ENCODE measurements around the gene AGPAT4.
"Not testable (repeated sequence)": the region's sequence is repeated elsewhere in the genome, so short reads cannot be mapped to it uniquely, and the experiment has no call there.

The AGPAT4 gene, protein sequence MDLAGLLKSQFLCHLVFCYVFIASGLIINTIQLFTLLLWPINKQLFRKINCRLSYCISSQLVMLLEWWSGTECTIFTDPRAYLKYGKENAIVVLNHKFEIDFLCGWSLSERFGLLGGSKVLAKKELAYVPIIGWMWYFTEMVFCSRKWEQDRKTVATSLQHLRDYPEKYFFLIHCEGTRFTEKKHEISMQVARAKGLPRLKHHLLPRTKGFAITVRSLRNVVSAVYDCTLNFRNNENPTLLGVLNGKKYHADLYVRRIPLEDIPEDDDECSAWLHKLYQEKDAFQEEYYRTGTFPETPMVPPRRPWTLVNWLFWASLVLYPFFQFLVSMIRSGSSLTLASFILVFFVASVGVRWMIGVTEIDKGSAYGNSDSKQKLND

DNA sequence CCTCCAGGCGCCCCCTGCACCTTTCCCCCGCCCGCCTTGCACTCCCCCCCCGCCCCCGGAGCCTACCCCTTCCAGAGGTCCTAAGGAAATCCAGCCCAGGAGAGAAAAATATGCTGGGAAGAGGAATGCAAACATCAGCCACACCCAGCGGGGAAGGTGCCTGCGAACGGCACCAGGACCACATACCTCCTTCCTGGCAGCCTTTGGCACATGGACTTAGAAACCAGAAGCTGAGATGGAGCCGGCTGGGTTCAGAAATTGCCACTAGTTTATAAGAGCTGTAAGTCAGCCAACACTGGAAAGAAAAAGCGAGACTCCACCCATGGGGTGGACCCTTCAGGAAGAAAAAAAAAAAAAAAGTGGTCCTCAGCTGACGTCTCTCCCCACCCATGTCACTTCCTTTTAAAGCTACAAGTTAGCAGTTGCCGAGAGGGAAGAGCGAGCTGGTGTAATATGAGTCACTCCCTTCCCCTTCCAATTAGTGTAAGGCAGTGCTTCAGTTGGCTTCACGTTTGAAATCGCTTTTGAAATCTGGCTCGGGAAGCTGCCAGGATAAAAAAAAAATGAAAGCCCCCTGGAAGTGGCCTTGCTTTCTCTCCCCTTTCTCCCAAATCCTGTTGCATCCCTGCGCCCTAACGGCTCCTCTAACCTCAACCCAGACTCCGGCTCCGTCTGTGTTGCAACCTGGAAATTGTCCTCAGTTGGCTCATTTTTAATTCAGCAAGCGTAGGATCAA, at the start of gene AGPAT4:
TSS of gene AGPAT4 (minus strand) at position 310 of the 736 bp plus-strand sequence. CDS start 41,848 bp downstream, outside the sequence.
- peak in 1 of 2 donors; percentile 25 for DNase-seq (ENCODE audit: low read depth in 1 of 2, low spot score in 1 of 2)

DNA sequence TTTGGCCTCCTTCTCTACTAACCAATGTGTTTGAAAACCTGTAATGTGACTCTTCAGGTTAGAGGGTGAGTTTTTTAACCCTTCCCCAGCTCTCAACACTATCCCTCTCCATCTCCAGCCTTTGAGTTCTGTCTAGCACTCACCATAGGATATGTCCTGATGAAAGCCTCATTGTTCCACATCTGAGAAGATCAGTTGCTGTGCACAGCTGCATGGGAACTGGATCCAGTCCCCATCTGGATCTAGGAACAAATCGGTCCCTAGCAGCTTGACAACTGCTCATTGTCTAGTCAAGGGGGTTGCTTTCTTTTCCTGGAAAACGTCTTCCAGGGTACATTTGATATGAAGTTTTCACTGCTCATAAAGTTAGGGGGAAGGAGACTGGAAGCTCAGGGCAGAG, 45.4 kb upstream of the AGPAT4 start:
- no peak for DNase-seq (ENCODE audit: low read depth in 1 of 2, low spot score in 1 of 2)

DNA sequence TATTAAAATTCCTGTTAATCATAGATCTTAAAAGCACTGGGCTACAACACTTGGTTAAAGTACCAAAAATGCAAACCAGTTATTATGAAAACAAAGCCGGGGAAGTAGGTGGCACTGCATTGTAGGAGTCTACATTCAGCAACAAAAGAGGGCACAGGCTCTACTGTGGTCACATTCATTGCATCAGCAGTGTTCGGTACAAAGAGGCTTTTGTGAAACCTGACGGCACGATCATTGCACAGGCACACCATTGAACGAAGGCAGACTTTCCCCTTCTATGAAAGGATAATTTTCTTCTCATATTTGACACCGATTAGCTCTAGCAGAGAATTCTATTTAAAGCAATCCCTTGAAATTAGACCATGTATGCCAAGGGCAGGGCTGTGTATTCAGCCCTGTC, 44.6 kb upstream of the AGPAT4 start:
- no peak for DNase-seq (ENCODE audit: low read depth in 1 of 2, low spot score in 1 of 2)

DNA sequence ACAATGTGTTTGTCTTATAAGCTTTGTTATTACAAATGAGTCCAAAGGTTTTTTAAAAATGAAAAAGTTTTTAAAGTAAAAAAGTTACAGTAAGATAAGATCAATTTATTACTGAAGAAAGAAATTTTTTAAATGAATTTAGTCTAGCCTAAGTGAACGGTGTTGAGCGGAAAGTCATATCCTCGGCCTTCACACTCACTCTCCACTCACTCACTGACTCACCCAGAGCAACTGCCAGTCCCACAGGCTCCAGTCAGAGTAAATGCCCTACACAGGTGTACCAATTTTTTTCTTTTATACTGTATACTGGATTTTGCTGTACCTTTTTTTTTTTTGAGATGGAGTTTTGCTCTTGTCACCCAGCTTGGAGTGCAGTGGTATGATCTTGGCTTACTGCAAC, 42.7 kb upstream of the AGPAT4 start:
- no peak for DNase-seq (ENCODE audit: low read depth in 1 of 2, low spot score in 1 of 2)

DNA sequence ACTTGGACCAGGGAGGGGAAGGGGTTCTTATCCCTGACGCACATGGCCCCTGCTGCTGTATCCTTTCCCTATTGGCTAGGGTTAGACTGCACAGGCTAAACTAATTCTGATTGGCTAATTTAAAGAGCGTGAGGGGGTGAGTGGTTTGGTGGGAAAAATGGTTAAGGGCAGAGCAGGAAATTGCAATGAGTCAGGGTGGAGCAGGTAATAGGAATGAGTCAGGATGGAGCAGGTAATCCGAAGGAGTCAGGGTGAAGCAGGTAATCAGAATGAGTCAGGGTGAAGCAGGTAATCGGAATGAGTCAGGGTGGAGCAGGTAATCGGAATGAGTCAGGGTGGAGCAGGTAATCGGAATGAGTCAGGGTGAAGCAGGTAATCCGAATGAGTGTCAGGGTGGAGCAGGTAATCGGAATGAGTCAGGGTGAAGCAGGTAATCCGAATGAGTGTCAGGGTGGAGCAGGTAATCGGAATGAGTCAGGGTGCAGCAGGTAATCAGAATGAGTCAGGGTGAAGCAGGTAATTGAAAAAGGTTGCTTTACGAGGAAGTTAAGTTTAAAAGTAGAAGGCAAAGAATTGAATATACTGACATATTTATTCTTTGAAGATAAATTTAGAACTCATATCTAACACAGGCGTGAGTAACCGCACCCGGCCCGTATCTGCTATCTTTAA, 41.5 kb upstream of the AGPAT4 start:
- DNase-seq (ENCODE audit: low read depth in 1 of 2, low spot score in 1 of 2) = not testable (repeated sequence)

DNA sequence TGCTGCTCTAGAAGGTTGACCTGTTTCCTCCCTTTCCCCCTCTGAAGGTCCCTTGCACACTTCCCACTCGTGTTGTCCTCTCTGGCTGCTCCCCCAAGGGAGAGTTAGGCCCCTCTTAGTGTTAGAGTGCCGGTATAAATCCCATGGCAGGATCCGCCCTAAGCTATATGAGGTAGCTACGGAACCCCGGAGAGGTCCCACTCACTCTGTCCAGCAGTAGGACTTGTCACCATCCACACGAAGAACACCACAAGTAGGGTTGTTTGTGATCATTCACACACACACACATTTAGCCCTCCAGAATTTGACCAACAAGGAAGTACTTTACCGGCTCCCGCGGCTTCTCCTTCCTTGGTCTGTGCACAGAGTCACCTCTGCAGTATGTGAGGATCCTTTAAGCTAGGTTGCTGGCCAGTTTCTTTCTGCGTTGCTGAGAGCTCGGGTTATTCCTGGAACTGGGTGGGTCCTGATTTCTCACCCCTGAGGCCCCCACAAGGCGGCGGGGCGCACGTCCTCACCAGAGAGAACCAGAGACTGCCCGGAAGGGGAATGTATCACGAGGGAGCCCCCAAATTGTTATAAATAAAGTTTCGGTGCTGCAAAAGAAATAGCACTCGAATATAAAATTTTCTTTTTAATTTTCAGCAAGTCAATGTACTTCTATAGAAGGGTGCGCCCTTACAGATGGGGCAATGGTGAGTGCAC, 40.8 kb upstream of the AGPAT4 start:
- DNase-seq (ENCODE audit: low read depth in 1 of 2, low spot score in 1 of 2) = not testable (repeated sequence)

DNA sequence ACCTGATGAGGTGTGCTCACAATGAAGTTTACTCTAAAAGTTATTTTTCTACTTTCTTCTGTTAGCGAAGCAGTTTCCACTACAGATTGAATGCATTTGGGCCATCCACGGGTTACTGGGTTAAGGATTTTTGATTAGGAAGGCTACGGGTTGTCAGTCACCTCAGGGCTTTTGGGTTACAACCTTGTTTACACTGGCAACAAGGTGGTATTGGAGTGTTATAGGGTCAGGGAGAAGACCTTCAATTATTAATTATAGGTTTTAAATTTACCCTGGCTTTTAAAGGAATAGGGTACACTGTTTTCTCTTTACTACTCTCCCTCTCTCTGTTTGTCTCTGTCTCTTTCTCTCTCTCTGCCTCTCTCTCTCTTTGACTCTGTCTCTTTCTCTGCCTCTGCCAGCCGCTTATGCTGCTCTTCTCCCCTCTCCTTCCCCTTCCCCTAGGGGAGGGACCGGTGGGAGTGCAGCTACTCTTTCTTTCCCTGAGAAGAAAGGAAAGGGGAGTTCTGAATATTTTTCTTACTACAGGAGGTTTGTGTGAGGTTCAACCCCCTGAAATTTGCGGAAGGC, 40.2 kb upstream of the AGPAT4 start:
- DNase-seq (ENCODE audit: low read depth in 1 of 2, low spot score in 1 of 2) = no peak

DNA sequence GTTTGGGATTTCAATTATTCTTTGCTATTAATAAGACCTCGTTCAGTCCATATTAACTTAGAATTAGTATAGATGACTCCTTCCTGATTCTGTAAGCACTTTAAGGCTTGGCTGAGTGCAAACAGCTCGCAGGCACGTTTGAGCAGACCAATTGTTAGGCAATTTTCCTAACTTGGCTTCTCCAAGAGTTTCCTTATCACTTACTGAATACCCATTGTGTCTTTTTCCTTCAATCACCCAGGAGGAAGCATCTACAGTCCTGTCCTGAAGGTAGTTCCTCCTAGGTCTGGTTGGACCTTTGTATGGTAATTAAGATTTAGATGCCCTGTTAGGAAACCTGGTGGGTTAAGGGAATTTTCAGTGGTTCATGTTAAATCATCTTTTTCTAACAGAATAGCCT, 39.6 kb upstream of the AGPAT4 start:
- DNase-seq (ENCODE audit: low read depth in 1 of 2, low spot score in 1 of 2) = not testable (repeated sequence)

DNA sequence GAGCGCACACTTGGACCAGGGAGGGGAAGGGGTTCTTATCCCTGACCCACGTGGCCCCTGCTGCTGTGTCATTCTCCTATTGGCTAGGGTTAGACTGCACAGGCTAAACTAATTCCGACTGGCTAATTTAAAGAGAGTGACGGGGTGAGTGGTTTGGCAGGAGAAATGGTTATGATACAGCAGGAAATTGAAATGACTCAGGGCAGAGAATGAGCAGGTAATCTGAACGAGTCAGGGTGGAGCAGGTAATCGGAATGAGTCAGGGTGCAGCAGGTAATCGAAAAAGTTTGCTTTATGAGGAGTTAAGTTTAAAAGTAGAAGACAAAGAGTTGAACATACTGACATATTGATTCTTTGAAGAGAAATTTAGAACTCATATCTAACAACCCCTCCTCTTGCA, 35.9 kb upstream of the AGPAT4 start:
- not testable (repeated sequence) for DNase-seq (ENCODE audit: low read depth in 1 of 2, low spot score in 1 of 2)

DNA sequence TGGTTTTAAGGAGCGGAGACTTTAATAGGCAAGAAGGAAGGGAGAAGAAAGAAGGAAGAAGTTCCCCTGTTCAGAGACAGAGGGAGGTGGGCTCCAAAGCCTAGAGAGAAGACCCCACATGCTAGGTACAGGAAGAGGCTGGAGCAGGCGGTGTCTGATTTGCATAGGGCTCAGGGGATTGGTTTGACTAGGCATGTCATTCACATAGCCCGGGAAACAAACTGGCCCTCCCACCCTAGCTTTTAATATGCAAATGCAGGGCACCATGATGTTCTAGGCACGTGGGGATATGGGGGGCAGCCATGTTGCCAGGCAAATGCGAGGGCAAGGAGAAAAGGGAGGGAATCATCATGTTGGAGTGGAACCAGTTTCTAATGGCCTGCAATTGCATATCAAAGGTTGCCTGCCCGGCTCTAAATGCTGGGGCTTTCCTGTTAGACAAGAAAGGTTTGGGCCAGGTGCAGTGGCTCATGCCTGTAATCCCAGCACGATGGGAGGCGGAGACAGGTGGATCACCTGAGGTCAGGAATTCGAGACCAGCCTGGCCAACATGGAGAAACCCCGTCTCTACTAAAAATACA, 34.3 kb upstream of the AGPAT4 start:
- DNase-seq (ENCODE audit: low read depth in 1 of 2, low spot score in 1 of 2) = no peak

DNA sequence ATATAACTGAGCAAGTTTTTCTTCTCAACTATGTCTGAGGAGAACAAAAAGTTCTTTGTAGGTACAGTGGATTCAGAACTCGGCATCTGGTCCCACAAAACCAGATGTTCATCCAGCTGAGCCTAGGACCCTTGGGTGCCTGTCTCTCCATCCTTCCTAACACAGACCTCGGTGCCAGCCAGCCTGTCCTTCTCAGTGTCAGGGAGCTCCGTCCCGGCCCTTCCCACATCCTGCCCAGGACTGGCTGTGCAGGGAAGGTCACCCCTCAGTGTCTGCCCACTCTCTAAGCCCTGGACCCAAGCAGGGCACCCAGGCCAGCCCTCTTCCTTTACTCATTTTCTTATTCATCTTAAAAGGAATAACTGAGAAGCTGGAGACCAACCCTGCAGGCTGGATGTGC, 32.0 kb upstream of the AGPAT4 start:
- DNase-seq (ENCODE audit: low read depth in 1 of 2, low spot score in 1 of 2) = no peak

DNA sequence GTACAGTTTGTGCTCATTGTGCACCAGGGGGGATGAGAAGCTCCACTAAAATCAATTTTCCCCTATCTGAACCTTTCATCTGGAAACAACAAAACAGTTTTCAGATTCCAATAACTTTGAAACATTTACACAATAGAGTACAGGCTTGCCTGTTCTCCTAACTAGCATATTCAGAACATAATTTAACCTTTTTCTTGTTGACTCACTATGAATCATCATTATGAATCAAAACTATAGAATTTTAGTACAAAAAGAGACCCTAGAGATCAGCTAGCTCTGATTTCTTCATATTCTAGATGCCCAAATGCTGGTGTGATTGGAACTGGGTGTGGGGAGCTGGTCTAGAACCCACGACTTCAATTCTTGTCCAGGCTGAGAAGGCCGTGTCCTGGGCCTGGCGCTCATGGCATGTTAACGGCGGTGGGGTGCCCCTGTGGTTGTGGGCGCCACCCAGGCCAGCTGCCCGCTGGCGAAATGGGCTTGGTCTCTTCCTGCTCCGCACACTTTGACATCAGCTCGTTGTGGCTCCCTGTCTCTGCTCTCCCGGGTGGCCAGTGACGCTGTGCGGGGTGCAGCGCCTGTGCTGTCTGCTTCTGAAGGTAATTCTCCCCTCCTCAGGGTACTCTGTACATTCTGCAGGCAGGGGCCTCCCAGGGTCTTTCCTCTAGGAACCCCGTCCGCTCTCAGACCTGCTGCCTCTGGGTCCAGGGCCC, 29.9 kb upstream of the AGPAT4 start:
- DNase-seq (ENCODE audit: low read depth in 1 of 2, low spot score in 1 of 2) = no peak

DNA sequence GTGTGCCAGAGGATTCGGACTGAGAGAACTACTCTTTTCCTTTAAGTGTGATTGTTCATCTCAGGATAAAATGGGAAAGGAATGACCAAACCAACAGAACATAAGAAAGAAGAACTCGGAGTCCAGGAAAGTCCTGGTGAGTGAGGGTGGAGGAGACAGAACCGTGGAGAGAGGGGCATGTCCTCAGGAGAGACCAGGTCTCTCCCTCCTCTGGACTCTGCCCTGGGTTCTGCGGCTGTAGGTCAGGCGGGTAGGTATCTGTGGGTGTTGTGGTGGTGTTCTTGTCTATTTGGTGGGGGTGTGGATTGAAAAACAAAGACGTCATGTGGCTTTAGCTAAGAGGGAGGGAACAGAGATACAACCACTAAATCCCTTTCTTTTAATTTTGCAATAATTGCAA, 29.1 kb upstream of the AGPAT4 start:
- no peak for DNase-seq (ENCODE audit: low read depth in 1 of 2, low spot score in 1 of 2)

DNA sequence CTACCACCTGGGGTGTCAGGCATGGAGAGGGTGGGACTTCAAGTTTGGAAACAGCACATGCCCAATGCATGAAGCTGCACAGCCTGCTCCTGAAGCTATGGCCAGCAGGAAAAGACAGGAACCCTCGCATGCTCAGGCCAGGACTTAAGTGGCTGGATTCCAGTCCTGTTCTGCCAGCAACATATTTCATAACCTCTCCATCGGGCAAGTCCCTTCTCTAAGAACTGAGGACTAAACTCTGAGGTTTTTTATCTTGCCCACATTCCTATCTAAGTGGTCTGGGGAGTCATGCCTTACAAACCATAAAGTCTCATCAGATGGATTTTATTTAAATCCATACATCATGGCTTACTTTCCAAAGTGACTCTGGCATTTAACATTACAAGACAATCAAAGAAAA, 27.5 kb upstream of the AGPAT4 start:
- no peak for DNase-seq (ENCODE audit: low read depth in 1 of 2, low spot score in 1 of 2)

DNA sequence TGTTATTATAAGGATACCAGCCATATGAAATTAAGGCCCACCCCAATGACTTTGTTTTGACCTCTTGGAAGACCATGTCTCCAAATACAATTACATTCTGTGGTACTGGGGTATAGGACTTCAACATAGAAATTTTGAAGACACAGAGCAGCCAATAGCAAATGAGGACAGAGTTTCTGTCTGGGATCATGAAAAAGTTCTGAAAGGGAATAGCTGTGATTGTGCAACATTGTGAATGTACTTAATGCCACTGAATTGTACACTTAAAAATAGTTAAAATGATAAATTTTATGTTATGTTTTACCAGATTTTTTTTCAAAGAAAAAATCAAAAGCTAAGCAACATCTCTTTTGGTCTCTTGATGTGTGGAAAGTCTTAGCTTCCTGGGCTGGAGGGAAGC, 27.0 kb upstream of the AGPAT4 start:
- DNase-seq (ENCODE audit: low read depth in 1 of 2, low spot score in 1 of 2) = no peak

DNA sequence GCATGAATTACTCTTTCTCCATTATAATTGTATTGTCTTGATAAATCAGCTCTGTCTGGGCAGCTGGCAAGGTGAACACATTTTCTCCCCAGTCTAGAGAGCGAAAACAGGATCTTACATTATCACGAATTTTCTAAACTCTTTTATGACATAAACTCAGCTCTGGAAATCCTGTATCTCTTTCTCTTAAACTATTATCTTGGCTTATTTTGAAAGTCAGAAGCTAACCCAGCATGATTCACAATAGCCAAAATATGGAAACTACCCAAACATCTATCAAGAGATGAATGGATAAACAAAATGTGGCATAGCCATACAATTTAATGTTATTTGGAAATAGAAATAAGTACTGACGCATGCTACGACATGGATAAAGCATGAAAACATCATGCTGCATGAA, 25.9 kb upstream of the AGPAT4 start:
- no peak for DNase-seq (ENCODE audit: low read depth in 1 of 2, low spot score in 1 of 2)

DNA sequence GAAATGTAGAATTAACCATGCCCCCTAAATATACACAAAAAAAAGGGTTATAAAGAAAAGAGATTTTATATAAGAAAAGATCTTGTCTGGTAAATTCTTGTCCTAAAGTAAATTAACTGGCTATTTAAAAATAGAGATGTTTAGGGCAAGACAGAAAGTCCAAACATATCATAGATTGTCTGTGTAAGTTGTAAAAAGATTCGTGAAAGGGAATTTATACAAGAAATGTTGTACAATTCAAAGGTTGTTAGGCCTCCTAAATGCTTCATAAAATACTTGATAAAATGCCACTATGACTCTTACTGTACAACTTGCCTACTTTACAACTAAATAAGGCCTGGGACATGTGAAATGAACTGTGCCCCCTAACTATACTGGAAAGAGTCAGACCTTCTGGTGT, 21.9 kb upstream of the AGPAT4 start:
- no peak for DNase-seq (ENCODE audit: low read depth in 1 of 2, low spot score in 1 of 2)

DNA sequence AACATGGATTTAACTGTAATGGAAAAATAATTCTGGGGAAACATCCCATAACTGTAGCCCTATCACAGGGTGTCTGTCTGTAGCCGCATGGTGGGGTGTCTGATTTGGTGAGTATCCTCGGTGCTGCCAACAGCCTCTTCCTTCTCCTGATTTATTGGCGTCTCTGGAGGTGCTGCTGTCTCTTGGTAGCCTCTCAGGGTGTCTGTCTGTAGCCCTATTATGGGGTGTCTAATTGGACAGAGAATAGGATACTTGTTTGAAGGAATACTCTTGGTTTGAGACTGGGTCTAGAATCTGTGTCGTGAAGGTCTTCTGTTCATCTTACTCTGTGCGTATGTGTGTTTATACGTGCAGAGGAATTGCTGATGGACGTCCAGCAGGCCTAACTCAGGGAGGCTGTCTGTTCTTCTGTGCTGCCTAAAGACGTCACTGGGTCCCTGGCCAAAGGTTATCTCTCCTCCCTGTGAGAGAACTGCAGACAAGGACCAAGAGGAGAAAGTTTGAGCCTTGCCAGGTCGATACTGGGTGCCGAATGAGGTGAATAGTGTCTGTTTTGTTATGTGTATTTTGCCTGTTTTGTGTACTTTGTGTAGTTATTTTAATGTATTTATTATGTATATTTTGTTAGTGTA, 18.9 kb upstream of the AGPAT4 start:
- DNase-seq (ENCODE audit: low read depth in 1 of 2, low spot score in 1 of 2) = no peak

DNA sequence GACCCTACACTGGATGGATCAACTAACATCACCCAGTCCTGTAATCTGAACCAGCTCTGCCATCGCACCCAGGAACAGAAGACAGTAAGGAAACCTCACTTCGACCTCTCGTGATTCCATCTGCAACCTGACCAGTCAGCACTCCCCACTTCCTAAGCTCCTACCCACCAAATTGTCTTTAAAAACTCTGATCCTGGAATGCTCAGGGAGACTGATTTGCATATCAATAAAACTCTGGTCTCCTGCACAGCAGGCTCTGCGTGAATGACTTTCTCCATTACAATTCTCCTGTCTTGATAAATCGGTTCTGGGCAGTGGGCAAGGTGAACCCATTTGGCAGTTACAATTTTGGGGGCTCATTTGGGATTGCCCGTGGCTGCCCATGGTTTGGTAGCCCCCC, 18.3 kb upstream of the AGPAT4 start:
- DNase-seq (ENCODE audit: low read depth in 1 of 2, low spot score in 1 of 2) = no peak

DNA sequence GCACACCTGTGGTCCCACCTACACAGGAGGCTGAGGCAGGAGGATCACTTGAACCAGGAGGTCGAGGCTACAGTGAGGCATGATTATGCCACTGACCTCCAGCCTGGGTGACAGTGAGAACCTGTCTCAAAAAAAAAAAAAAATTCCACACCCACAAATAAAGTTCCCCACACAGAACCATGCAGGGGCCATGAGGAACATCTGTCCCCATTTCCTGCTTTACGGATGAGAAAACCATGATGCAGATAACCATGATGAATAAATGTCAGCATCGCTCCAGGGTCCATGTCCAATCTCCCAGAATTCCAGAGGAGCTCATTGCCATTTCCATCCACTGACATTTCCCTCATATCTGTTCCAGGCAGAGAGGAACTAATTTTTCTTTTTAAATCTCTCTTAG, 16.9 kb upstream of the AGPAT4 start:
- DNase-seq (ENCODE audit: low read depth in 1 of 2, low spot score in 1 of 2) = no peak
